Esophagus squamous epithelium (tissue), 5 donors: ENCODE measurements around the gene IFITM2. TPM values are rescaled to one million over a fixed set of nuclear protein-coding genes. Genes with fewer than 3 reads are reported as not detected.

Experiments
- DNase-seq: peaks from one replicate; lab custom pipeline; 2025; lab: John Stamatoyannopoulos, UW
- H3K27ac ChIP-seq, 4 donors: fragments of 200-600 bp; sonication (generic); one replicate each; pipeline ENCODE4 v1.5.1; 2016 to 2019; ENCODE audit warnings: mild to moderate bottlenecking in 1 of 4
- H3K27me3 ChIP-seq, 4 donors: fragments of 200-600 bp; sonication (generic); 1 replicate in 3 of 4; 2 replicates in 1 of 4; pipeline versions ENCODE4 v1.5.1 to v1.6.0; 2017 to 2021; ENCODE audit warnings: antibody characterized with exemption in 1 of 4
- H3K36me3 ChIP-seq, 3 donors: fragments of 200-600 bp; sonication (generic); one replicate each; pipeline ENCODE4 v1.5.1; 2016 to 2019
- H3K4me1 ChIP-seq, 3 donors: fragments of 200-600 bp; sonication (generic); one replicate each; pipeline ENCODE4 v1.5.1; 2017 to 2019
- H3K4me3 ChIP-seq, 4 donors: fragments of 200-600 bp; sonication (generic); 1 replicate in 3 of 4; 2 replicates in 1 of 4; pipeline ENCODE4 v1.5.1; 2016 to 2019; ENCODE audit warnings: mild to moderate bottlenecking in 2 of 4, moderate library complexity in 1 of 4
- H3K9me3 ChIP-seq, 3 donors: fragments of 200-600 bp; sonication (generic); one replicate each; pipeline ENCODE4 v1.5.1; 2016 to 2019
- POLR2A ChIP-seq, 4 donors: fragments of 450-650 bp; IDR thresholded peaks; one replicate each; pipeline ENCODE4 v1.6.1; 2017; ENCODE audit warnings: antibody characterized with exemption in 4 of 4, mild to moderate bottlenecking in 4 of 4, moderate library complexity in 3 of 4
- WGBS, 2 donors: methylation state at CpG; one replicate each; pipeline ENCODE4 v1.1.5; 2018; 5-methylcytosine and 5-hydroxymethylcytosine counted together
- intact Hi-C: fragments of 100-400 bp; cut with DNase I; formaldehyde crosslinking; loops from one replicate; pipeline ENCODE4 v1.15.0; 2022
- total RNA-seq, 4 donors: library from RNA; depleted of rRNA; stranded (reverse); fragments of >200 nt; gene quantifications; one replicate each; pipeline ENCODE4 v1.1.0, GENCODE V29; 2016
- TF ChIP-seq, protein P1 (sequence below), 6 experiments: fragments of 450-650 bp in 4 of 6; fragments of 200-600 bp in 2 of 6; sonication (generic) in 2 of 6; IDR thresholded peaks; one replicate each; pipeline ENCODE4 v1.5.1; 2016 to 2019; ENCODE audit warnings: antibody characterized with exemption in 6 of 6, mild to moderate bottlenecking in 4 of 6, moderate library complexity in 4 of 6
- donor health status: DM: yes; HTN: yes; CAD: no.

Gene IFITM2
- total RNA-seq, 4 donors from 2014 or later, result 14.4 to 67.5 (median 50.3) TPM

DNA sequence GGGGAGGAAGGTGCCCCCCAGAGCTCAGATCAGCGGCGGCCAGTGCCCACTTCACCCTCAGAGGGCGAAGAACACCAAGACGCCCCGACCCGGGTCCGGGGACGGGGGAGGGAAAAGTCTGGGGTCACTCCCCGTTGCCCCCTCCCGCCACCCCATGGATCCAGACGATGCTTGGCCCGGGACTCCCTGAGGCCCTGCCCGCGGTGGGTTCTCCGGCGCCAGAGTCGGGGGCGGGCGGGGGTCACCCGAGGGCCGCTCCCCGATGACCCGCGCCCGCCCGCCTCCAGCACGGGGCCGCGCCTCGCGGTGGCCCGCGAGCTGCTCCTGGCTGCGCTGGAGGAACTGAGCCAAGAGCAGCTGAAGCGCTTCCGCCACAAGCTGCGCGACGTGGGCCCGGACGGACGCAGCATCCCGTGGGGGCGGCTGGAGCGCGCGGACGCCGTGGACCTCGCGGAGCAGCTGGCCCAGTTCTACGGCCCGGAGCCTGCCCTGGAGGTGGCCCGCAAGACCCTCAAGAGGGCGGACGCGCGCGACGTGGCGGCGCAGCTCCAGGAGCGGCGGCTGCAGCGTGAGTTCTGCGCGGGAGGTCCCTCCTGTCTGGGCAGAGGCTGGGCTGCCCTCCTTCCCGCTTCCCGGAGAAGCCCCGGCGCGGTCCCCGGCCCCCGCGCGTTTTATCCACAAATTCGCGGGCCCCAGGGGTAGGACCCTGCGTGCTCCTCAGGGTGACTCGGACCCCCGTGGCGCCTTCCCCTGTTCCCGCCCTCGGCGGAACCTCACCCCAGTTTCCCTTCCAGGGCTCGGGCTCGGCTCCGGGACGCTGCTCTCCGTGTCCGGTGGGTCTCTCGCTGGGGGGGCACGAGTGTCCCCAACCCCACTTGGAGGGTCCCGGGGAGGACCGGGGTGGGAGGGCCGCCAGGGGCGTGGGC lies 28.3 kb upstream of the IFITM2 start:
- Histone ChIP-seq H3K4me3 (peak overlapping the region; percentile 3 to 59 (median 26)), H3K36me3 (no peaks in the 10 kb centered on the region), H3K4me1 (peaks cover 8 to 34% (median 32%) of the 10 kb centered on the region in 3 donors), H3K27me3 (peaks cover 19 to 79% (median 37%) of the 10 kb centered on the region in 4 donors), H3K27ac (no peak overlapping the region), H3K9me3 (no peaks in the 10 kb centered on the region)
- TF ChIP-seq, protein P1, sequence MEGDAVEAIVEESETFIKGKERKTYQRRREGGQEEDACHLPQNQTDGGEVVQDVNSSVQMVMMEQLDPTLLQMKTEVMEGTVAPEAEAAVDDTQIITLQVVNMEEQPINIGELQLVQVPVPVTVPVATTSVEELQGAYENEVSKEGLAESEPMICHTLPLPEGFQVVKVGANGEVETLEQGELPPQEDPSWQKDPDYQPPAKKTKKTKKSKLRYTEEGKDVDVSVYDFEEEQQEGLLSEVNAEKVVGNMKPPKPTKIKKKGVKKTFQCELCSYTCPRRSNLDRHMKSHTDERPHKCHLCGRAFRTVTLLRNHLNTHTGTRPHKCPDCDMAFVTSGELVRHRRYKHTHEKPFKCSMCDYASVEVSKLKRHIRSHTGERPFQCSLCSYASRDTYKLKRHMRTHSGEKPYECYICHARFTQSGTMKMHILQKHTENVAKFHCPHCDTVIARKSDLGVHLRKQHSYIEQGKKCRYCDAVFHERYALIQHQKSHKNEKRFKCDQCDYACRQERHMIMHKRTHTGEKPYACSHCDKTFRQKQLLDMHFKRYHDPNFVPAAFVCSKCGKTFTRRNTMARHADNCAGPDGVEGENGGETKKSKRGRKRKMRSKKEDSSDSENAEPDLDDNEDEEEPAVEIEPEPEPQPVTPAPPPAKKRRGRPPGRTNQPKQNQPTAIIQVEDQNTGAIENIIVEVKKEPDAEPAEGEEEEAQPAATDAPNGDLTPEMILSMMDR (IDR thresholded peaks at IDR 0.05), result no peak
- TF ChIP-seq POLR2A (IDR thresholded peaks at IDR 0.05), result peak in 1 of 4 donors; percentile 48
- no peak for DNase-seq
- WGBS, 2 donors, result 54 to 64% methylated on average over 3 to 8 of the region's 97 CpGs
- intact Hi-C loops, result no loop called here

DNA sequence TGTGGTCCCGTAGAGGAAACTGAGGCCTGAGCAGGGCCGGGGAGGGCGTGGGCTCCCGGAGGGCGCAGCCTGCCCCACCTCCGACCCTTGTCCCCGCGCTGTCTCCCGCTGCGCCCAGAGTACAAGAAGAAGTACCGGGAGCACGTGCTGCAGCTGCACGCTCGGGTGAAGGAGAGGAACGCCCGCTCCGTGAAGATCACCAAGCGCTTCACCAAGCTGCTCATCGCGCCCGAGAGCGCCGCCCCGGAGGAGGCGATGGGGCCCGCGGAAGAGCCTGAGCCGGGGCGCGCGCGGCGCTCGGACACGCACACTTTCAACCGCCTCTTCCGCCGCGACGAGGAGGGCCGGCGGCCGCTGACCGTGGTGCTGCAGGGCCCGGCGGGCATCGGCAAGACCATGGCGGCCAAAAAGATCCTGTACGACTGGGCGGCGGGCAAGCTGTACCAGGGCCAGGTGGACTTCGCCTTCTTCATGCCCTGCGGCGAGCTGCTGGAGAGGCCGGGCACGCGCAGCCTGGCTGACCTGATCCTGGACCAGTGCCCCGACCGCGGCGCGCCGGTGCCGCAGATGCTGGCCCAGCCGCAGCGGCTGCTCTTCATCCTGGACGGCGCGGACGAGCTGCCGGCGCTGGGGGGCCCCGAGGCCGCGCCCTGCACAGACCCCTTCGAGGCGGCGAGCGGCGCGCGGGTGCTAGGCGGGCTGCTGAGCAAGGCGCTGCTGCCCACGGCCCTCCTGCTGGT lies 27.5 kb upstream of the IFITM2 start:
- no peak for DNase-seq

DNA sequence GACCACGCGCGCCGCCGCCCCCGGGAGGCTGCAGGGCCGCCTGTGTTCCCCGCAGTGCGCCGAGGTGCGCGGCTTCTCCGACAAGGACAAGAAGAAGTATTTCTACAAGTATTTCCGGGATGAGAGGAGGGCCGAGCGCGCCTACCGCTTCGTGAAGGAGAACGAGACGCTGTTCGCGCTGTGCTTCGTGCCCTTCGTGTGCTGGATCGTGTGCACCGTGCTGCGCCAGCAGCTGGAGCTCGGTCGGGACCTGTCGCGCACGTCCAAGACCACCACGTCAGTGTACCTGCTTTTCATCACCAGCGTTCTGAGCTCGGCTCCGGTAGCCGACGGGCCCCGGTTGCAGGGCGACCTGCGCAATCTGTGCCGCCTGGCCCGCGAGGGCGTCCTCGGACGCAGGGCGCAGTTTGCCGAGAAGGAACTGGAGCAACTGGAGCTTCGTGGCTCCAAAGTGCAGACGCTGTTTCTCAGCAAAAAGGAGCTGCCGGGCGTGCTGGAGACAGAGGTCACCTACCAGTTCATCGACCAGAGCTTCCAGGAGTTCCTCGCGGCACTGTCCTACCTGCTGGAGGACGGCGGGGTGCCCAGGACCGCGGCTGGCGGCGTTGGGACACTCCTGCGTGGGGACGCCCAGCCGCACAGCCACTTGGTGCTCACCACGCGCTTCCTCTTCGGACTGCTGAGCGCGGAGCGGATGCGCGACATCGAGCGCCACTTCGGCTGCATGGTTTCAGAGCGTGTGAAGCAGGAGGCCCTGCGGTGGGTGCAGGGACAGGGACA lies 26.7 kb upstream of the IFITM2 start:
- Histone ChIP-seq H3K9me3 (no peaks in the 10 kb centered on the region), H3K4me1 (peaks cover 8 to 34% (median 32%) of the 10 kb centered on the region in 3 donors), H3K27me3 (peaks cover 19 to 95% (median 37%) of the 10 kb centered on the region in 4 donors), H3K4me3 (peak overlapping the region in 2 of 4 donors; percentile 41 to 59), H3K36me3 (no peaks in the 10 kb centered on the region), H3K27ac (no peak overlapping the region)
- intact Hi-C loops, result no loop called here
- 15 to 22% methylated on average over 9 to 18 of the region's 79 CpGs for WGBS, 2 donors
- DNase-seq, result no peak
- TF ChIP-seq POLR2A (IDR thresholded peaks at IDR 0.05), result peak in 1 of 4 donors; percentile 6
- TF ChIP-seq, protein P1 (IDR thresholded peaks at IDR 0.05), result no peak

More for the DNA sequence above, 27.5 kb upstream of the IFITM2 start:
- Histone ChIP-seq H3K27ac (no peak overlapping the region), H3K36me3 (no peaks in the 10 kb centered on the region), H3K4me3 (peak overlapping the region; percentile 3 to 59 (median 26)), H3K27me3 (peaks cover 19 to 88% (median 37%) of the 10 kb centered on the region in 4 donors), H3K4me1 (peaks cover 8 to 34% (median 32%) of the 10 kb centered on the region in 3 donors), H3K9me3 (no peaks in the 10 kb centered on the region)
- TF ChIP-seq, protein P1 (IDR thresholded peaks at IDR 0.05), result no peak
- no peak for TF ChIP-seq POLR2A (IDR thresholded peaks at IDR 0.05)
- WGBS, 2 donors, result no CpG with 5 or more reads among the region's 85 CpGs
- intact Hi-C loops, result no loop called here

DNA sequence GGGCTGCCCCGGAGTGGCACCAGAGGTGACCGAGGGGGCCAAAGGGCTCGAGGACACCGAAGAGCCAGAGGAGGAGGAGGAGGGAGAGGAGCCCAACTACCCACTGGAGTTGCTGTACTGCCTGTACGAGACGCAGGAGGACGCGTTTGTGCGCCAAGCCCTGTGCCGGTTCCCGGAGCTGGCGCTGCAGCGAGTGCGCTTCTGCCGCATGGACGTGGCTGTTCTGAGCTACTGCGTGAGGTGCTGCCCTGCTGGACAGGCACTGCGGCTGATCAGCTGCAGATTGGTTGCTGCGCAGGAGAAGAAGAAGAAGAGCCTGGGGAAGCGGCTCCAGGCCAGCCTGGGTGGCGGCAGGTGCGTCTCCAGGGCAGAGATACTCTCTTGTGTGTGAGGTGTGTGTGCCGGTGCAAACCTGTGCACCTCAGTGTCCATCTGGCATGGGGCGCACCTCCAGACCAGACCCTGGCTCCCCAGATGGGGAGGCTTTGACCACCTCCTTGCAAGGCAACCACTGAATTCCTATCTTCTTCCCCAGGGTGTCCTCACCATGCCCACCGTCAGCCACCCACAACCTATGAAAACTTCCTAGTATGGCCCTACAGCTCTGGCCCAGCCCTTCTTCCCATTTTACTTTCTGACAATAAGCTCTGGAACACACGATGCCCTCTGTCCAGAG lies 26.0 kb upstream of the IFITM2 start:
- Histone ChIP-seq H3K27ac (no peak overlapping the region), H3K27me3 (peaks cover 19 to 99% (median 37%) of the 10 kb centered on the region in 4 donors), H3K4me1 (peaks cover 8 to 34% (median 32%) of the 10 kb centered on the region in 3 donors), H3K4me3 (peak overlapping the region in 2 of 4 donors; percentile 41 to 59), H3K36me3 (no peaks in the 10 kb centered on the region), H3K9me3 (no peaks in the 10 kb centered on the region)
- TF ChIP-seq, protein P1 (IDR thresholded peaks at IDR 0.05), result no peak
- TF ChIP-seq POLR2A (IDR thresholded peaks at IDR 0.05), result no peak
- WGBS, 2 donors, result 30 to 44% methylated on average over 20 to 24 of the region's 26 CpGs
- DNase-seq, result no peak
- intact Hi-C loops, result no loop called here
